H1 (cell line): ENCODE results near the gene C2. TPM values are rescaled to one million over a fixed set of nuclear protein-coding genes. Genes with fewer than 3 reads are reported as not detected.

Source experiments
- CTCF ChIA-PET: fragments of 300-600 bp; sonication (Branson Sonifier 250); formaldehyde crosslinking; loops from one replicate; lab custom pipeline; 2021; ENCODE audit not compliant: partially characterized antibody; lab: Charles Lee
- POLR2A ChIA-PET: fragments of 300-600 bp; sonication (Branson Sonifier 250); formaldehyde crosslinking; loops from one replicate; lab custom pipeline; 2021; ENCODE audit warnings: inconsistent platforms; ENCODE audit not compliant: partially characterized antibody; lab: Charles Lee
- DNase-seq, 2 experiments: peaks; one replicate each; pipeline versions ENCODE4 v3.0.0 to v3.0.0-alpha.2; 2010 to 2022; ENCODE audit warnings: low spot score in 2 of 2, low read depth in 1 of 2, mixed read lengths in 1 of 2
- FAIRE-seq: peaks from 2 replicates; lab custom pipeline; 2011; peaks lifted over from hg19 to GRCh38; lab: Jason Lieb, UNC
- H2AFZ ChIP-seq: 2 replicates; pipeline ENCODE4 v1.8.1; 2012; ENCODE audit warnings: low read length, inconsistent platforms
- H2AK5ac ChIP-seq: 2 replicates; pipeline ENCODE4 v1.6.1; 2013; ENCODE audit warnings: low read depth, low read length
- H2BK120ac ChIP-seq: replicated peaks from 2 replicates; pipeline ENCODE3; 2013; ENCODE audit warnings: low read depth, low read length, inconsistent platforms
- H2BK12ac ChIP-seq: 2 replicates; pipeline ENCODE4 v1.6.1; 2013; ENCODE audit warnings: low read depth, low read length
- H2BK15ac ChIP-seq: 2 replicates; pipeline ENCODE4 v1.6.1; 2013; ENCODE audit warnings: low read length
- H2BK20ac ChIP-seq: 2 replicates; pipeline ENCODE4 v1.6.1; 2013; ENCODE audit warnings: low read length
- H2BK5ac ChIP-seq: 2 replicates; pipeline ENCODE4 v1.6.1; 2013; ENCODE audit warnings: low read depth, low read length
- H3K14ac ChIP-seq: 2 replicates; pipeline ENCODE4 v1.6.1; 2013; ENCODE audit warnings: inconsistent platforms; ENCODE audit not compliant: insufficient read length
- H3K18ac ChIP-seq: 2 replicates; pipeline ENCODE4 v1.6.1; 2013; ENCODE audit warnings: low read length; ENCODE audit errors: extremely low read depth
- H3K23ac ChIP-seq: 2 replicates; pipeline ENCODE4 v1.6.1; 2013; ENCODE audit warnings: inconsistent platforms; ENCODE audit not compliant: insufficient read length
- H3K23me2 ChIP-seq: 2 replicates; pipeline ENCODE4 v1.6.1; 2013; ENCODE audit warnings: low read depth, low read length
- H3K27ac ChIP-seq: 2 replicates; pipeline ENCODE4 v1.6.1; 2011; ENCODE audit warnings: low read depth, low read length, inconsistent platforms
- H3K27me3 ChIP-seq, 4 experiments: replicated peaks in 1 of 4; 1 replicate in 1 of 4; 2 replicates in 3 of 4; pipeline versions ENCODE4 v1.6.1 to v1.8.1; 2011 to 2013; ENCODE audit warnings: low read length in 3 of 4, mild to moderate bottlenecking in 3 of 4, inconsistent platforms in 2 of 4, mixed read lengths in 2 of 4, moderate library complexity in 1 of 4; ENCODE audit not compliant: control insufficient read depth in 3 of 4, insufficient read depth in 3 of 4; ENCODE audit errors: extremely low read depth in 1 of 4
- H3K36me3 ChIP-seq, 4 experiments: 2 replicates each; pipeline versions ENCODE4 v1.6.1 to v1.8.1; 2011 to 2013; ENCODE audit warnings: mild to moderate bottlenecking in 4 of 4, low read length in 3 of 4, moderate library complexity in 2 of 4, control low read depth in 1 of 4, inconsistent platforms in 1 of 4; ENCODE audit not compliant: insufficient read depth in 4 of 4, control insufficient read depth in 2 of 4
- H3K4ac ChIP-seq: replicated peaks from 2 replicates; pipeline ENCODE3; 2013; ENCODE audit warnings: low read length, low read depth, mixed read lengths, inconsistent platforms; ENCODE audit not compliant: insufficient read length
- H3K4me1 ChIP-seq, 4 experiments: replicated peaks in 1 of 4; 1 replicate in 1 of 4; 2 replicates in 3 of 4; pipeline versions ENCODE4 v1.6.1 to v1.8.1; 2011 to 2013; ENCODE audit warnings: low read length in 3 of 4, inconsistent platforms in 2 of 4, mixed read lengths in 1 of 4; ENCODE audit not compliant: insufficient read depth in 4 of 4, control insufficient read depth in 3 of 4
- H3K4me2 ChIP-seq, 2 experiments: 2 replicates each; pipeline versions ENCODE4 v1.6.1 to v1.8.1; 2011 to 2013; ENCODE audit warnings: low read depth in 2 of 2, low read length in 2 of 2, control low read depth in 1 of 2, inconsistent platforms in 1 of 2, mild to moderate bottlenecking in 1 of 2; ENCODE audit not compliant: insufficient read depth in 1 of 2
- H3K4me3 ChIP-seq, 4 experiments: fragments of 200-600, 300-600 bp in 1 of 4; sonication (generic), shearing (Covaris generic), sonication (Bioruptor Twin) in 1 of 4; 2 replicates each; pipeline versions ENCODE4 v1.5.1 to v1.8.1; 2011 to 2016; ENCODE audit warnings: low read length in 4 of 4, low read depth in 3 of 4, control low read depth in 2 of 4, inconsistent platforms in 2 of 4, mild to moderate bottlenecking in 2 of 4, mixed read lengths in 1 of 4, moderate library complexity in 1 of 4; ENCODE audit not compliant: insufficient read depth in 2 of 4; ENCODE audit errors: extremely low read depth in 1 of 4
- H3K56ac ChIP-seq: replicated peaks from 2 replicates; pipeline ENCODE3; 2013; ENCODE audit warnings: low read depth, mild to moderate bottlenecking, mixed read lengths, low read length, inconsistent platforms; ENCODE audit not compliant: insufficient read length
- H3K79me1 ChIP-seq: 2 replicates; pipeline ENCODE4 v1.6.1; 2013; ENCODE audit warnings: low read depth, low read length, control low read depth
- H3K79me2 ChIP-seq, 2 experiments: 2 replicates each; pipeline versions ENCODE4 v1.6.1 to v1.8.1; 2012 to 2013; ENCODE audit warnings: low read length in 2 of 2, mild to moderate bottlenecking in 2 of 2, inconsistent platforms in 1 of 2; ENCODE audit not compliant: insufficient read depth in 2 of 2, control insufficient read depth in 1 of 2
- H3K9ac ChIP-seq, 4 experiments: replicated peaks in 1 of 4; 1 replicate in 1 of 4; 2 replicates in 3 of 4; pipeline versions ENCODE4 v1.6.1 to v1.8.1; 2011 to 2013; ENCODE audit warnings: low read depth in 3 of 4, low read length in 3 of 4, control low read depth in 2 of 4, mild to moderate bottlenecking in 2 of 4, moderate library complexity in 2 of 4, inconsistent platforms in 1 of 4; ENCODE audit errors: extremely low read depth in 1 of 4
- H3K9me3 ChIP-seq, 2 experiments: 2 replicates each; pipeline versions ENCODE4 v1.6.1 to v1.8.1; 2012 to 2013; ENCODE audit warnings: mild to moderate bottlenecking in 2 of 2, moderate library complexity in 2 of 2, control low read depth in 1 of 2, inconsistent platforms in 1 of 2, low read depth in 1 of 2, low read length in 1 of 2, mixed read lengths in 1 of 2; ENCODE audit not compliant: insufficient read depth in 2 of 2
- H4K20me1 ChIP-seq, 2 experiments: replicated peaks in 1 of 2; 2 replicates each; pipeline versions ENCODE3 to v1.8.1; 2011 to 2013; ENCODE audit warnings: inconsistent platforms in 2 of 2, low read length in 2 of 2, mild to moderate bottlenecking in 1 of 2; ENCODE audit not compliant: insufficient read depth in 2 of 2, control insufficient read depth in 1 of 2
- H4K5ac ChIP-seq: 2 replicates; pipeline ENCODE4 v1.6.1; 2013; ENCODE audit warnings: low read length, low read depth, mixed read lengths, inconsistent platforms; ENCODE audit not compliant: insufficient read length
- H4K8ac ChIP-seq: 2 replicates; pipeline ENCODE4 v1.8.0; 2013; ENCODE audit warnings: mild to moderate bottlenecking, moderate library complexity, low read length, inconsistent platforms; ENCODE audit not compliant: insufficient read depth; ENCODE audit errors: extremely low read depth
- H4K91ac ChIP-seq: replicated peaks from 2 replicates; pipeline ENCODE3; 2013; ENCODE audit warnings: low read length, mixed read lengths, inconsistent platforms; ENCODE audit not compliant: insufficient read length
- ATF2 ChIP-seq: IDR thresholded peaks from 2 replicates; pipeline ENCODE4 v1.6.1; 2012; ENCODE audit warnings: low read length, inconsistent platforms
- EZH2 ChIP-seq: fragments of 200-600 bp; sonication (generic); IDR thresholded peaks from 2 replicates; pipeline ENCODE4 v1.7.1; 2012; ENCODE audit warnings: low read depth, mild to moderate bottlenecking, moderate library complexity, low read length, inconsistent platforms; ENCODE audit not compliant: severe bottlenecking
- JUND ChIP-seq: IDR thresholded peaks from 2 replicates; pipeline ENCODE4 v1.6.1; 2011; ENCODE audit warnings: mild to moderate bottlenecking, improper control_type of control experiment, low read length
- PHF8 ChIP-seq: fragments of 200-600 bp; sonication (generic); conservative IDR thresholded peaks from 2 replicates; pipeline ENCODE4 v1.7.1; 2012; ENCODE audit warnings: low read depth, mild to moderate bottlenecking, inconsistent platforms, low read length, moderate library complexity
- POU5F1 ChIP-seq: IDR thresholded peaks from 2 replicates; pipeline ENCODE4 v1.6.1; 2011; ENCODE audit warnings: low read depth, mild to moderate bottlenecking, low read length, moderate library complexity
- RAD21 ChIP-seq, 2 experiments: IDR thresholded peaks in 1 of 2; conservative IDR thresholded peaks in 1 of 2; 2 replicates each; pipeline ENCODE4 v1.6.1; 2011; ENCODE audit warnings: low read depth in 2 of 2, low read length in 2 of 2, improper control_type of control experiment in 1 of 2, inconsistent platforms in 1 of 2, mild to moderate bottlenecking in 1 of 2, moderate library complexity in 1 of 2
- RFX5 ChIP-seq: IDR thresholded peaks from 2 replicates; pipeline ENCODE4 v1.6.1; 2011; ENCODE audit warnings: low read depth, low read length, improper control_type of control experiment, borderline replicate concordance
- RNF2 ChIP-seq: fragments of 200-900, 300-1000 bp; sonication (generic); IDR thresholded peaks from 2 replicates; pipeline ENCODE4 v1.7.1; 2016; ENCODE audit warnings: borderline replicate concordance, low read depth, mild to moderate bottlenecking, antibody characterized with exemption, low read length; ENCODE audit not compliant: poor library complexity, severe bottlenecking; ENCODE audit errors: missing control alignments
- TAF7 ChIP-seq: optimal IDR thresholded peaks from 2 replicates; pipeline ENCODE3; 2011; ENCODE audit warnings: low read depth, mild to moderate bottlenecking, inconsistent platforms, low read length, moderate library complexity, borderline replicate concordance
- TBP ChIP-seq: IDR thresholded peaks from 2 replicates; pipeline ENCODE4 v1.6.1; 2011; ENCODE audit warnings: low read depth, low read length, improper control_type of control experiment
- WGBS, 2 experiments: shearing (Covaris generic) in 1 of 2; methylation state at CpG; one replicate each; pipeline versions ENCODE4 v1.1.6 to v1.1.7; 2013 to 2015; ENCODE audit warnings: low lambda C conversion rate in 2 of 2, mixed read lengths in 2 of 2, inconsistent platforms in 1 of 2, low coverage in 1 of 2, missing lambda C conversion rate in 1 of 2; ENCODE audit not compliant: insufficient replicate concordance in 2 of 2, insufficient coverage in 1 of 2, insufficient read length in 1 of 2; ENCODE audit errors: extremely low coverage in 1 of 2, missing lambda C conversion rate in 1 of 2; 5-methylcytosine and 5-hydroxymethylcytosine counted together
- polyA plus RNA-seq, 7 experiments: library from polyadenylated mRNA; depleted of rRNA in 3 of 7; stranded (reverse) in 5 of 7; unstranded in 2 of 7; fragments of >200 nt in 5 of 7; fragments of 200-250 nt in 2 of 7; gene quantifications; 1 replicate in 5 of 7; 2 replicates in 1 of 7; 4 replicates in 1 of 7; pipeline versions ENCODE4 v1.2.1 to v1.2.3, GENCODE V29; 2011 to 2013; ENCODE audit warnings: missing spikeins in 2 of 7, mixed read lengths in 2 of 7
- total RNA-seq: library from RNA; stranded (reverse); fragmentation: NEBNext Ultra II Directional; extraction: Animal tissue kit (Norgen Biotek cat#: 25700); gene quantifications from 2 replicates; pipeline ENCODE4 v1.2.1, GENCODE V29; 2021

The C2 gene
- total and polyA plus RNA-seq, 2 of the 8 experiments (the other 6 are each of a cell fraction or from before 2014, with no cell fraction given): 0.26 to 0.38 TPM

- no peak overlapping the region for H3K14ac ChIP-seq
- H3K79me1 ChIP-seq: no peaks in the 10 kb centered on the region; the same call in 1 of the 2 replicates
- no peak overlapping the region for H4K91ac ChIP-seq
- H4K5ac ChIP-seq: no peak overlapping the region
- no peak overlapping the region for H3K27ac ChIP-seq
- H3K4me1 ChIP-seq: peaks cover 0 to 5% (median 0%) of the 10 kb centered on the region in 4 experiments; a peak in 1 of 7 replicates
- peak overlapping the region; percentile 4; the same call in 1 of the 2 replicates for H4K8ac ChIP-seq
- no peak overlapping the region for H2BK15ac ChIP-seq
- H3K23ac ChIP-seq: no peak overlapping the region
- WGBS, 2 experiments: 87% methylated on average over 12 of the region's 12 CpGs; no CpG with 5 or more reads in 1 of the 2 experiments
- TF ChIP-seq JUND (no peak), RNF2 (no peak), TAF7 (no peak), ATF2 (no peak), RFX5 (no peak), RAD21 (IDR thresholded peaks at IDR 0.05 in 1 of 2, conservative IDR thresholded peaks at IDR 0.05 in 1 of 2; ENCODE audit: low read depth in 2 of 2, low read length in 2 of 2) (no peak), TBP (no peak), PHF8 (no peak), POU5F1 (no peak), EZH2 (no peak)
- no peak overlapping the region for H3K18ac ChIP-seq
- no peak overlapping the region for H2AFZ ChIP-seq
- POLR2A ChIA-PET: interaction anchor here (0.6 to 3.2 kb wide), 11 partner anchors 8 to 77 kb away, joined by 3 to 10 read pairs (median 3); partner anchors contain the start of gene EHMT2
- no peak overlapping the region for H2AK5ac ChIP-seq
- CTCF ChIA-PET: interaction anchor here (0.6 to 2.4 kb wide), 9 partner anchors 13 to 99 kb away, joined by 3 to 7 read pairs (median 4); partner anchors contain the start of gene EHMT2
- no peak overlapping the region for H3K4me2 ChIP-seq
- H3K56ac ChIP-seq: peak overlapping the region; percentile 12
- no peak overlapping the region for H2BK12ac ChIP-seq
- no peaks in the 10 kb centered on the region for H3K9me3 ChIP-seq
- no peak for DNase-seq
- H4K20me1 ChIP-seq: peaks cover 5 to 26% of the 10 kb centered on the region in 2 experiments
- peaks cover 45 to 81% (median 71%) of the 10 kb centered on the region in 4 experiments for H3K36me3 ChIP-seq
- H3K79me2 ChIP-seq: no peaks in the 10 kb centered on the region; a peak in 1 of 4 replicates
- no peak overlapping the region for H2BK20ac ChIP-seq
- no peaks in the 10 kb centered on the region for H3K27me3 ChIP-seq
- FAIRE-seq: no peak
- H2BK120ac ChIP-seq: no peak overlapping the region
- H3K9ac ChIP-seq: no peak overlapping the region
- H2BK5ac ChIP-seq: no peak overlapping the region
- H3K23me2 ChIP-seq: no peaks in the 10 kb centered on the region
- H3K4me3 ChIP-seq: no peak overlapping the region
- no peak overlapping the region for H3K4ac ChIP-seq
Observed at GRCh38 chr6:31883676-31884075, 43.8 kb upstream of the C2 start.
